GM12875 (cell line): ENCODE measurements around the gene FANCC.

Source experiments
- H3K4me3 ChIP-seq: one replicate; pipeline ENCODE4 v1.5.1; 2011; ENCODE audit warnings: low read depth, low read length, control low read depth
- TF ChIP-seq, protein P1 (sequence below): IDR thresholded peaks from 2 replicates; pipeline ENCODE4 v1.5.1; 2011; ENCODE audit warnings: low read depth, mild to moderate bottlenecking, control low read depth, inconsistent platforms, low read length, moderate library complexity, borderline replicate concordance; ENCODE audit not compliant: insufficient read depth

FANCC gene

DNA sequence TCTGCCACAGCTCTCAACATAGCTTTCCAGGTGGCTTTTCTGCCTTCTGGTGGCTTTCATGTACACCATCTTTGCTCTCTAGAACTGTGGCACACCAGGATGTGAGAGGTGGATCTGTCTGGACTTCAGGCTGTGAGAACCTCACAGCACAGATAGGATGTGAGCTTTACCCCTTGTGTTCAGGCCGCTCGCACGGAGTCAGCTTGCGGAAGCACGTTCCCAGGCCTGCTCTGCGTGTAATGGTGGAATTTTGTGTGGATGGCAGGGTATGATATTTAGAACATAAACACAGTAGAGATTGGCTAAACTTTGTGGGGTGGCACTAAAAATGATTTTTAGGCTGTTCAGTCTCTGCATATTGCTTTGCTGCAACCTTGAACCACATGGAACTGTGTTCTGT, 250.5 kb downstream of the FANCC start:
- TF ChIP-seq, protein P1, sequence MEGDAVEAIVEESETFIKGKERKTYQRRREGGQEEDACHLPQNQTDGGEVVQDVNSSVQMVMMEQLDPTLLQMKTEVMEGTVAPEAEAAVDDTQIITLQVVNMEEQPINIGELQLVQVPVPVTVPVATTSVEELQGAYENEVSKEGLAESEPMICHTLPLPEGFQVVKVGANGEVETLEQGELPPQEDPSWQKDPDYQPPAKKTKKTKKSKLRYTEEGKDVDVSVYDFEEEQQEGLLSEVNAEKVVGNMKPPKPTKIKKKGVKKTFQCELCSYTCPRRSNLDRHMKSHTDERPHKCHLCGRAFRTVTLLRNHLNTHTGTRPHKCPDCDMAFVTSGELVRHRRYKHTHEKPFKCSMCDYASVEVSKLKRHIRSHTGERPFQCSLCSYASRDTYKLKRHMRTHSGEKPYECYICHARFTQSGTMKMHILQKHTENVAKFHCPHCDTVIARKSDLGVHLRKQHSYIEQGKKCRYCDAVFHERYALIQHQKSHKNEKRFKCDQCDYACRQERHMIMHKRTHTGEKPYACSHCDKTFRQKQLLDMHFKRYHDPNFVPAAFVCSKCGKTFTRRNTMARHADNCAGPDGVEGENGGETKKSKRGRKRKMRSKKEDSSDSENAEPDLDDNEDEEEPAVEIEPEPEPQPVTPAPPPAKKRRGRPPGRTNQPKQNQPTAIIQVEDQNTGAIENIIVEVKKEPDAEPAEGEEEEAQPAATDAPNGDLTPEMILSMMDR = no peak
- H3K4me3 ChIP-seq = no peak overlapping the region

GRCh38 chr9:95065224-95065623, 252.3 kb downstream of the FANCC start:
- TF ChIP-seq, protein P1 = no peak
- H3K4me3 ChIP-seq = no peak overlapping the region

- TF ChIP-seq, protein P1 = no peak
- H3K4me3 ChIP-seq = no peak overlapping the region
Observed at GRCh38 chr9:95063300-95063699, 254.2 kb downstream of the FANCC start.

GRCh38 chr9:95062596-95063065, 254.9 kb downstream of the FANCC start:
- no peak overlapping the region for H3K4me3 ChIP-seq
- TF ChIP-seq, protein P1 = no peak

DNA sequence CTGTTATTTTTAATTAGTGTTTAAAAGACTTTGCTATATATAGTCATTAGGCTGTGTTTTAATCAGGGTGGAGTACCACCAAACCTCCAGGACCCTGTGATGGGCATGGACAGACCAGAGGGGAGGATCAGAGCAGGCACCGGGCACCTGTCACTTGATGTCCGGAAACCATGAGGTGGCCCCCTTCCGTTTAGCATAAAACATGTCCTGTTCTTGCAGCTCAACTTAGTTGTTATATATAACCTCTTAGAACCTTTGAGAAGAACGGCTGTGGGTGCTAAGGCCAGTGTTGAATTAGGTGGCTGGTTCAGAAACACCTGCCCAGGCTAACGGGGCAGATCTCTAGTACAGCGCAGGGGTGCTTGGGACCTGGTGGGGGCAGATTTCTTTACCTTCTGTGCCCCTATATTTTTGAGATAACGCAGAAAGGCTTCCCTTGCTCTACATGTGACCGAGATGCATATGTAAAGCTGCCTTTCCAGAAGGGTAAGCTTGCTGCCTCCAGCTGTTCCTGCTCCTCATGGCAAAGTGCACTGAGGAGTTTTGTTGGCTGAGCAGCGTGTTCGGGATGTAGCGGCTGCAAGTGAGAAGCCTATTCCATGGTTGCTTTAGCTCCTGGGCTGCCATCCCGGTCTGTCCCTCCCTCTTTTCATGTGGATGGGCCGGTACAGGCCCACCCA, 255.5 kb downstream of the FANCC start:
- no peak overlapping the region for H3K4me3 ChIP-seq
- TF ChIP-seq, protein P1 = no peak

DNA sequence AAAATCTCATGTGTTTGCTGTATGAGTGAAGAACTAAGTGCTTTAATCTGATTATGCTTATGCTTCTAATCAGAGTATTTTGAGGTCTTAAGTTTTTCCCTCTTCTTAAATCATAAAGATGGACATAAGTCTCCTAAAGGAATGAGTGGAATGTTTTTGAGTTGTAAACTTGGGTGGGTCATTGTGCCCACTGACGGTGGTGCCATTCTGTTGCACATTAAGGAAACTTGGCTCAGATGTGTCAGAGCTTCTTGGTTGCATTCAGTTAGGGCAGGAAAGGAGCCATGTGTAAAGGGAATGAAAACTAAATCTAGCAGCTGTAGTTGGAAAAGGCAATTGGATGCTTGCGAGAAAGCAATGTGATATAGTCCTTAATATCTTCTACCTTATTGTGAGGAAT, 256.6 kb downstream of the FANCC start:
- H3K4me3 ChIP-seq = no peak overlapping the region
- TF ChIP-seq, protein P1 = no peak

DNA sequence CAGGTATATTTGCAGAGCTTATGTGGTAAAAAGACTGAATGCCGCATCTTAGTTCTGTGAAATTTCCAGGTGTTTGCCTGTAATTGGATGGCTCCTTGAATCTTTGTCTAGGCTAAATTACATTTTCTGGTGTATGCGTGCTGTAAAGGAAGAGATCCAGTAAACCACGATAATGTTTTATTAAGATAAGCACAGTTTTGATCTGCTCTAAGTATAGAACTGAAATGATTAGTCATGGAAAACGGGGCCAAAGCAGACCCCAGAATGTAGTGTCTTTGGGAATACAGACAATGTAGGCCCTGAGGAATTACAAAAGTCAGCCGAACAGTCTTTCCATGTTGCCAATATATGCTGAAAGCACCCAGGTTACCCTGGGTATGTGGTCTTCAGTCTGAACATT, 257.3 kb downstream of the FANCC start:
- no peak overlapping the region for H3K4me3 ChIP-seq
- TF ChIP-seq, protein P1 = no peak
